Nephron (organoid): ENCODE data around the gene LENEP.

Experiments
- H3K27ac Mint-ChIP-seq, 3 experiments: 2 replicates each; pipeline ENCODE4 v1.8.0; 2020; ENCODE audit warnings: mixed read lengths in 3 of 3, mild to moderate bottlenecking in 2 of 3, moderate library complexity in 1 of 3
- H3K27me3 Mint-ChIP-seq: 2 replicates; pipeline ENCODE4 v1.8.0; 2021; ENCODE audit warnings: low read depth, mild to moderate bottlenecking, moderate library complexity, mixed read lengths
- H3K36me3 Mint-ChIP-seq: 2 replicates; pipeline ENCODE4 v1.8.0; 2020; ENCODE audit warnings: low read depth, mixed read lengths
- H3K4me1 Mint-ChIP-seq: 2 replicates; pipeline ENCODE4 v1.8.0; 2020; ENCODE audit warnings: mixed read lengths
- H3K4me3 Mint-ChIP-seq, 3 experiments: 2 replicates each; pipeline ENCODE4 v1.8.0; 2020; ENCODE audit warnings: mild to moderate bottlenecking in 3 of 3, mixed read lengths in 3 of 3, moderate library complexity in 2 of 3
- H3K9me3 Mint-ChIP-seq: 2 replicates; pipeline ENCODE4 v1.8.0; 2020; ENCODE audit warnings: mixed read lengths
- CTCF ChIP-seq, 3 experiments: fragments of 200-600 bp; sonication (generic); IDR thresholded peaks; one replicate each; pipeline ENCODE4 v1.5.0; 2021; ENCODE audit warnings: antibody characterized with exemption in 3 of 3; ENCODE audit not compliant: unreplicated experiment in 3 of 3

Gene LENEP

GRCh38 chr1:155003227-155003765 is 9.9 kb downstream of the LENEP start:
- Mint-ChIP-seq H3K27ac (peak overlapping the region; percentile 69 to 91 (median 79)), H3K9me3 (no peaks in the 10 kb centered on the region)

GRCh38 chr1:155003766-155004351 is 10.5 kb downstream of the LENEP start:
- H3K36me3 Mint-ChIP-seq = no peaks in the 10 kb centered on the region
- H3K9me3 Mint-ChIP-seq = no peaks in the 10 kb centered on the region
- no peaks in the 10 kb centered on the region for H3K27me3 Mint-ChIP-seq
- H3K4me3 Mint-ChIP-seq = peak overlapping the region; percentile 92 to 96 (median 92)
- peaks cover 24% of the 10 kb centered on the region for H3K4me1 Mint-ChIP-seq
- no peak for TF ChIP-seq CTCF (IDR thresholded peaks at IDR 0.05; ENCODE audit: unreplicated experiment in 3 of 3)
- H3K27ac Mint-ChIP-seq = peak overlapping the region; percentile 69 to 91 (median 79)

More at GRCh38 chr1:155003227-155003765, 9.9 kb downstream of the LENEP start:
- no peaks in the 10 kb centered on the region for H3K27me3 Mint-ChIP-seq
- no peaks in the 10 kb centered on the region for H3K36me3 Mint-ChIP-seq
- TF ChIP-seq CTCF (IDR thresholded peaks at IDR 0.05; ENCODE audit: unreplicated experiment in 3 of 3) = no peak
- H3K4me1 Mint-ChIP-seq = peaks cover 25% of the 10 kb centered on the region
- peak overlapping the region; percentile 92 to 96 (median 92) for H3K4me3 Mint-ChIP-seq

- Mint-ChIP-seq H3K4me1 (peaks cover 20% of the 10 kb centered on the region), H3K4me3 (peak overlapping the region; percentile 82 to 92 (median 87)), H3K27me3 (no peaks in the 10 kb centered on the region), H3K9me3 (no peaks in the 10 kb centered on the region), H3K36me3 (no peaks in the 10 kb centered on the region), H3K27ac (peak overlapping the region; percentile 69 to 79 (median 79))
- TF ChIP-seq CTCF (IDR thresholded peaks at IDR 0.05; ENCODE audit: unreplicated experiment in 3 of 3) = no peak
Observed at GRCh38 chr1:155004352-155005075, 11.1 kb downstream of the LENEP start.

GRCh38 chr1:155005076-155006011 is 12.0 kb downstream of the LENEP start:
- Mint-ChIP-seq H3K9me3 (no peaks in the 10 kb centered on the region), H3K4me3 (peak overlapping the region; percentile 15 to 48 (median 47)), H3K27ac (no peak overlapping the region), H3K4me1 (peaks cover 18% of the 10 kb centered on the region), H3K36me3 (no peaks in the 10 kb centered on the region), H3K27me3 (no peaks in the 10 kb centered on the region)
- no peak for TF ChIP-seq CTCF (IDR thresholded peaks at IDR 0.05; ENCODE audit: unreplicated experiment in 3 of 3)

- Mint-ChIP-seq H3K27ac (peak overlapping the region; percentile 11 to 47 (median 11)), H3K27me3 (no peaks in the 10 kb centered on the region), H3K36me3 (no peaks in the 10 kb centered on the region), H3K4me1 (peaks cover 18% of the 10 kb centered on the region), H3K9me3 (no peaks in the 10 kb centered on the region), H3K4me3 (peak overlapping the region; percentile 57 to 73 (median 70))
- no peak for TF ChIP-seq CTCF (IDR thresholded peaks at IDR 0.05; ENCODE audit: unreplicated experiment in 3 of 3)
Observed at GRCh38 chr1:155006601-155007101, 13.3 kb downstream of the LENEP start.
